IMR-90 (cell line): ENCODE measurements around the gene CDS2. TPM values are rescaled to one million over a fixed set of nuclear protein-coding genes. Genes with fewer than 3 reads are reported as not detected.
A peak's percentile ranks its signal among the peaks of the same experiment; 100 is the strongest.

Experiments used
- ATAC-seq: fragments of 200-7000 bp; cut with Tn5 transposase; 2 replicates; pipeline ENCODE4 v1.9.1; 2020; ENCODE audit warnings: low read depth, mild to moderate bottlenecking, moderate library complexity
- BruUV-seq: library from RNA; stranded (reverse); fragments of 400-500 nt; replicated peaks from 2 replicates; lab custom pipeline; 2021; lab: Mats Ljungman, UMichigan
- CTCF ChIA-PET: fragments of 300-600 bp; formaldehyde crosslinking; extraction: SDS; loops from one replicate; lab custom pipeline; 2021; ENCODE audit warnings: antibody characterized with exemption; lab: Yijun Ruan, JAX
- POLR2A ChIA-PET: fragments of 300-600 bp; sonication (Branson Sonifier 250); formaldehyde crosslinking; loops from one replicate; lab custom pipeline; 2022; ENCODE audit warnings: antibody characterized with exemption; ENCODE audit not compliant: unreplicated experiment; lab: Charles Lee
- DNase-seq: peaks from one replicate; pipeline ENCODE4 v3.0.0; 2013
- H2AFZ ChIP-seq: replicated peaks from 2 replicates; pipeline ENCODE3; 2013; ENCODE audit warnings: low read length, mild to moderate bottlenecking; ENCODE audit not compliant: poor library complexity
- H2AK5ac ChIP-seq: 2 replicates; pipeline ENCODE4 v1.6.1; 2013; ENCODE audit warnings: low read depth, low read length, inconsistent platforms
- H2AK9ac ChIP-seq: replicated peaks from 2 replicates; pipeline ENCODE3; 2013; ENCODE audit warnings: mild to moderate bottlenecking, low read depth, low read length, moderate library complexity; ENCODE audit not compliant: poor library complexity
- H2BK120ac ChIP-seq: 2 replicates; pipeline ENCODE4 v1.6.1; 2013; ENCODE audit warnings: low read depth, low read length, inconsistent platforms
- H2BK15ac ChIP-seq: 3 replicates; pipeline ENCODE4 v1.6.1; 2013; ENCODE audit warnings: low read depth, low read length, inconsistent platforms
- H2BK20ac ChIP-seq: 2 replicates; pipeline ENCODE4 v1.6.1; 2013; ENCODE audit warnings: low read depth, mild to moderate bottlenecking, inconsistent platforms, low read length, moderate library complexity
- H2BK5ac ChIP-seq: 2 replicates; pipeline ENCODE4 v1.6.1; 2013; ENCODE audit warnings: mild to moderate bottlenecking, low read depth, low read length, inconsistent platforms; ENCODE audit not compliant: poor library complexity, severe bottlenecking
- H3K14ac ChIP-seq: replicated peaks from 2 replicates; pipeline ENCODE4 v1.6.1; 2013; ENCODE audit warnings: low read depth, low read length, inconsistent platforms
- H3K18ac ChIP-seq: 2 replicates; pipeline ENCODE4 v1.6.1; 2013; ENCODE audit warnings: low read depth, low read length, control low read depth
- H3K23ac ChIP-seq: 2 replicates; pipeline ENCODE4 v1.6.1; 2013; ENCODE audit warnings: low read depth, low read length, inconsistent platforms
- H3K27ac ChIP-seq: 2 replicates; pipeline ENCODE4 v1.5.1; 2013; ENCODE audit warnings: mild to moderate bottlenecking, control low read depth, low read length; ENCODE audit not compliant: insufficient read depth
- H3K27me3 ChIP-seq: 2 replicates; pipeline ENCODE4 v1.6.1; 2013; ENCODE audit warnings: low read length; ENCODE audit not compliant: control insufficient read depth, insufficient read depth
- H3K36me3 ChIP-seq: 2 replicates; pipeline ENCODE4 v1.6.1; 2013; ENCODE audit warnings: low read length, mixed read lengths; ENCODE audit not compliant: control insufficient read depth, insufficient read depth
- H3K4ac ChIP-seq: 2 replicates; pipeline ENCODE4 v1.6.1; 2013; ENCODE audit warnings: low read depth, low read length, inconsistent platforms
- H3K4me1 ChIP-seq: 2 replicates; pipeline ENCODE4 v1.6.1; 2013; ENCODE audit warnings: low read length, mixed read lengths; ENCODE audit not compliant: control insufficient read depth, insufficient read depth
- H3K4me2 ChIP-seq: 2 replicates; pipeline ENCODE4 v1.6.1; 2013; ENCODE audit warnings: low read depth, mild to moderate bottlenecking, control low read depth, low read length, moderate library complexity
- H3K4me3 ChIP-seq: 2 replicates; pipeline ENCODE4 v1.5.1; 2013; ENCODE audit warnings: low read depth, mild to moderate bottlenecking, control low read depth, low read length, moderate library complexity; ENCODE audit not compliant: insufficient read depth
- H3K56ac ChIP-seq: 2 replicates; pipeline ENCODE4 v1.6.1; 2013; ENCODE audit warnings: low read length, inconsistent platforms; ENCODE audit not compliant: insufficient read depth; ENCODE audit errors: extremely low read depth
- H3K79me1 ChIP-seq, 2 experiments: 2 replicates each; pipeline ENCODE4 v1.6.1; 2013; ENCODE audit warnings: low read length in 2 of 2, inconsistent platforms in 1 of 2, low read depth in 1 of 2
- H3K9ac ChIP-seq: 2 replicates; pipeline ENCODE4 v1.6.1; 2013; ENCODE audit warnings: low read depth, low read length, control low read depth
- H3K9me1 ChIP-seq: 2 replicates; pipeline ENCODE4 v1.6.1; 2013; ENCODE audit warnings: low read length, inconsistent platforms; ENCODE audit not compliant: insufficient read depth
- H3K9me3 ChIP-seq: 2 replicates; pipeline ENCODE4 v1.6.1; 2013; ENCODE audit warnings: low read length; ENCODE audit not compliant: control insufficient read depth, insufficient read depth
- H4K20me1 ChIP-seq: 2 replicates; pipeline ENCODE4 v1.6.1; 2013; ENCODE audit warnings: low read length, inconsistent platforms; ENCODE audit not compliant: insufficient read depth
- H4K5ac ChIP-seq: 2 replicates; pipeline ENCODE4 v1.6.1; 2013; ENCODE audit warnings: mild to moderate bottlenecking, low read depth, low read length, control low read depth
- H4K8ac ChIP-seq, 2 experiments: 2 replicates each; pipeline ENCODE4 v1.6.1; 2013; ENCODE audit warnings: low read depth in 2 of 2, low read length in 2 of 2, control low read depth in 1 of 2, inconsistent platforms in 1 of 2
- H4K91ac ChIP-seq: 2 replicates; pipeline ENCODE4 v1.6.1; 2013; ENCODE audit warnings: low read depth, low read length, inconsistent platforms; ENCODE audit not compliant: insufficient read depth
- RCOR1 ChIP-seq: IDR thresholded peaks from 2 replicates; pipeline ENCODE4 v1.6.1; 2012; ENCODE audit warnings: mild to moderate bottlenecking, low read length, improper control_type of control experiment; ENCODE audit not compliant: insufficient replicate concordance
- WGBS, 2 experiments: methylation state at CpG; one replicate each; pipeline versions ENCODE4 v1.1.5 to v1.1.7; 2013; ENCODE audit warnings: missing lambda C conversion rate in 2 of 2; ENCODE audit not compliant: insufficient read length in 1 of 2; ENCODE audit errors: extremely low coverage in 2 of 2; 5-methylcytosine and 5-hydroxymethylcytosine counted together
- dilution Hi-C: fragments of 300-500 bp; cut with HindIII; formaldehyde crosslinking; loops from one replicate; pipeline ENCODE4 v1.14.3; 2018; ENCODE audit warnings: low sequenced_read_pairs; ENCODE audit not compliant: unreplicated experiment
- in situ Hi-C: fragments of 300-500 bp; cut with MboI; formaldehyde crosslinking; loops from 3 replicates; pipeline ENCODE4 v1.14.3; 2019; ENCODE audit warnings: low sequenced_read_pairs, inconsistent platforms, mixed read lengths
- intact Hi-C: fragments of 100-400 bp; cut with micrococcal nuclease; formaldehyde crosslinking; loops from 2 replicates; pipeline ENCODE4 v1.10.0; 2022
- polyA plus RNA-seq, 3 experiments: library from polyadenylated mRNA; depleted of rRNA; stranded (reverse); fragments of >200 nt; gene quantifications; 2 replicates each; pipeline ENCODE4 v1.2.3, GENCODE V29; 2012; ENCODE audit warnings: low replicate concordance in 1 of 3
- total RNA-seq: library from RNA; depleted of rRNA; stranded (reverse); fragments of >200 nt; gene quantifications from 2 replicates; pipeline ENCODE4 v1.2.3, GENCODE V29; 2012

Gene CDS2
- total and polyA plus RNA-seq, 2 of the 4 experiments (the other 2 are of a cell fraction), result 17.0 to 47.1 TPM

GRCh38 chr20:5127859-5128424 is 1.1 kb downstream of the CDS2 start:
- Histone ChIP-seq H3K56ac (no peak overlapping the region), H2AFZ (no peak overlapping the region), H3K4me2 (peak overlapping the region; percentile 98), H3K18ac (no peak overlapping the region), H4K5ac (no peak overlapping the region), H2BK20ac (no peak overlapping the region), H2AK9ac (peak overlapping the region; percentile 39), H3K9me1 (0 out of 2 replicates have a peak, but pooled peaks cover 11% of the 10 kb centered on the region), H2BK120ac (no peak overlapping the region), H2BK5ac (peak overlapping the region; percentile 84), H4K20me1 (peaks cover 18% of the 10 kb centered on the region; the same call in 1 of the 2 replicates), H4K91ac (no peak overlapping the region), H3K4me1 (peaks cover 7% of the 10 kb centered on the region), H3K9me3 (no peaks in the 10 kb centered on the region), H2BK15ac (no peak overlapping the region), H3K27me3 (no peaks in the 10 kb centered on the region), H3K4ac (peak overlapping the region; percentile 84; the same call in 1 of the 2 replicates), H3K4me3 (peak overlapping the region; percentile 92), H2AK5ac (peak overlapping the region; percentile 73), H3K14ac (peak overlapping the region; percentile 44), H3K9ac (peak overlapping the region; percentile 89; the same call in 1 of the 2 replicates), H3K27ac (no peak overlapping the region; the same call in 1 of the 2 replicates), H4K8ac (peak overlapping the region in 1 of 2 experiments; percentile 47; a peak in 2 of 4 replicates), H3K36me3 (peaks cover 1% of the 10 kb centered on the region; the same call in 1 of the 2 replicates), H3K23ac (peak overlapping the region; percentile 84), H3K79me1 (peaks cover 21 to 48% of the 10 kb centered on the region in 2 experiments)
- intact Hi-C loops (loop anchor here (2.0 to 10.0 kb wide), 2 partner anchors 53 to 317 kb away; no protein-coding TSS in a partner anchor), in situ Hi-C loops (loop anchor here (5.0 kb wide), 1 partner anchor 59 kb away; no protein-coding TSS in a partner anchor), dilution Hi-C loops (no loop called here)
- ATAC-seq (no peak), DNase-seq (no peak)
- ChIA-PET POLR2A (no interaction called here), CTCF (interaction anchor here (2.0 kb wide), 1 partner anchor 65 kb away, joined by 11 read pairs; no protein-coding TSS in a partner anchor)
- no TSS peak for BruUV-seq
- no peak for TF ChIP-seq RCOR1
- WGBS, 2 experiments, result 17% methylated on average over 1 of the region's 6 CpGs; no CpG with 5 or more reads in 1 of the 2 experiments
